Uterus (tissue), 2 donors: ENCODE data around the gene LMO7.

ENCODE experiments used
- CTCF ChIP-seq, 4 experiments: fragments of 200-600 bp in 2 of 4; fragments of 450-650 bp in 2 of 4; sonication (generic) in 2 of 4; IDR thresholded peaks; one replicate each; pipeline ENCODE4 v1.5.1; 2016 to 2019; ENCODE audit warnings: antibody characterized with exemption in 4 of 4, mild to moderate bottlenecking in 2 of 4, moderate library complexity in 1 of 4
- POLR2A ChIP-seq, 2 donors: fragments of 450-650 bp; IDR thresholded peaks; one replicate each; pipeline ENCODE4 v1.6.1; 2016; ENCODE audit warnings: antibody characterized with exemption in 2 of 2, mild to moderate bottlenecking in 1 of 2, moderate library complexity in 1 of 2

DNA sequence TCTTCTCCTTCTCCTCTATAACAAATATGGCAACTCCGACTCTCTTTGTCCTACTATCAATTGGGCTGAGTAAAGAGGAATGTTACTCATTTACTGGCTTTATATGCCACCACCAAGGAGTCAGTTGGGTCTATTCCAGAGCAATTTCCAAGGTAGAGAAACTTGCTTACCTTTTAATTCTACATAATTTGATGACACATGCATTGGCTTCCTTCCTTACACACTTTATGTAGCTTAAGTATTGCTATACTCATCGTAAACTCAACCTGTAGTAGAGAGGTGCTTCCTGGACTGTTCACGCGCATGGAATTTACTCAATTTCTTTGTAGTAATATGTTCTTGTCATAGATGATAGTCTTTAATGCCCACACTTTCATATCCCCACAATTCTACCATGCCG, 160.7 kb downstream of the LMO7 start:
- TF ChIP-seq CTCF (IDR thresholded peaks at IDR 0.05) (no peak), POLR2A (IDR thresholded peaks at IDR 0.05) (no peak)
